K562 (cell line): Measurements from ENCODE around the gene ATP2B1. TPM values are rescaled to one million over a fixed set of nuclear protein-coding genes. Genes with fewer than 3 reads are reported as not detected.

Experiments
- ATAC-seq: fragments of 200-7000 bp; cut with Tn5 transposase; 3 replicates; pipeline ENCODE4 v1.9.1; 2020; ENCODE audit warnings: moderate library complexity
- BruUV-seq: library from RNA; stranded (reverse); fragments of 400-500 nt; replicated peaks from 2 replicates; lab custom pipeline; 2021; lab: Mats Ljungman, UMichigan
- CTCF ChIA-PET: fragments of 300-600 bp; formaldehyde crosslinking; extraction: SDS; loops from one replicate; lab custom pipeline; 2021; ENCODE audit warnings: low intra/inter-chr PET ratio; lab: Yijun Ruan, JAX
- POLR2A ChIA-PET: fragments of 300-600, 350-650 bp; sonication (Branson Sonifier 250); formaldehyde crosslinking; extraction: SDS; loops from one replicate; lab custom pipeline; 2021; ENCODE audit warnings: antibody characterized with exemption, inconsistent platforms; lab: Yijun Ruan, JAX
- DNase-seq, 4 experiments: peaks; one replicate each; pipeline versions ENCODE4 v3.0.0 to v3.0.0-alpha.2; 2011 to 2018; ENCODE audit warnings: low spot score in 3 of 4, mixed read lengths in 3 of 4; ENCODE audit errors: extremely low read depth in 1 of 4
- FAIRE-seq: peaks from 2 replicates; lab custom pipeline; 2011; peaks lifted over from hg19 to GRCh38; lab: Jason Lieb, UNC
- H2AFZ ChIP-seq: 2 replicates; pipeline ENCODE4 v1.6.0; 2011; ENCODE audit warnings: low read depth, low read length, control low read depth, inconsistent platforms
- H3K27ac ChIP-seq: fragments of 200-600 bp; 3 replicates; pipeline ENCODE4 v1.8.0; 2011; ENCODE audit warnings: low read depth, mild to moderate bottlenecking, control low read depth, inconsistent platforms, low read length, moderate library complexity, mixed read lengths; ENCODE audit errors: extremely low read depth
- H3K27me3 ChIP-seq, 2 experiments: fragments of 300-600 bp in 1 of 2; 2 replicates in 1 of 2; 3 replicates in 1 of 2; pipeline versions ENCODE4 v1.6.0 to v1.8.0; 2011; ENCODE audit warnings: inconsistent platforms in 2 of 2, low read length in 2 of 2, mild to moderate bottlenecking in 1 of 2, mixed read lengths in 1 of 2, moderate library complexity in 1 of 2; ENCODE audit not compliant: control insufficient read depth in 2 of 2, insufficient read depth in 2 of 2
- H3K36me3 ChIP-seq: fragments of 300-600 bp; 3 replicates; pipeline ENCODE4 v1.8.0; 2011; ENCODE audit warnings: mild to moderate bottlenecking, low read length, inconsistent platforms; ENCODE audit not compliant: control insufficient read depth, insufficient read depth
- H3K4me1 ChIP-seq, 2 experiments: fragments of 200-600 bp in 1 of 2; replicated peaks in 1 of 2; 2 replicates in 1 of 2; 3 replicates in 1 of 2; pipeline versions ENCODE4 v1.5.1 to v1.8.0; 2011; ENCODE audit warnings: inconsistent platforms in 2 of 2, low read length in 2 of 2, mild to moderate bottlenecking in 1 of 2, mixed read lengths in 1 of 2, moderate library complexity in 1 of 2; ENCODE audit not compliant: control insufficient read depth in 2 of 2, insufficient read depth in 2 of 2
- H3K4me2 ChIP-seq: 2 replicates; pipeline ENCODE4 v1.6.1; 2011; ENCODE audit warnings: low read length, control low read depth, inconsistent platforms, mixed read lengths; ENCODE audit not compliant: insufficient read depth
- H3K4me3 ChIP-seq: fragments of 200-600 bp; sonication (generic), shearing (Covaris generic); 2 replicates; pipeline ENCODE4 v1.5.1; 2016; ENCODE audit warnings: control low read depth, inconsistent platforms
- H3K79me2 ChIP-seq: fragments of 200-600 bp; 3 replicates; pipeline ENCODE4 v1.8.0; 2011; ENCODE audit warnings: low read length, inconsistent platforms; ENCODE audit not compliant: control insufficient read depth, insufficient read depth
- H3K9ac ChIP-seq, 2 experiments: 2 replicates each; pipeline versions ENCODE4 v1.6.0 to v1.6.1; 2011; ENCODE audit warnings: low read depth in 2 of 2, low read length in 2 of 2, control low read depth in 1 of 2, inconsistent platforms in 1 of 2, mild to moderate bottlenecking in 1 of 2, mixed read lengths in 1 of 2; ENCODE audit not compliant: insufficient read depth in 1 of 2
- H3K9me1 ChIP-seq: one replicate; pipeline ENCODE4 v1.6.0; 2011; ENCODE audit warnings: inconsistent platforms, mild to moderate bottlenecking, low read length, moderate library complexity; ENCODE audit not compliant: control insufficient read depth, insufficient read depth
- H3K9me3 ChIP-seq: replicated peaks from 2 replicates; pipeline ENCODE4 v1.5.1; 2011; ENCODE audit warnings: low read depth, low read length, inconsistent platforms; ENCODE audit not compliant: control insufficient read depth, insufficient read depth
- H4K20me1 ChIP-seq: replicated peaks from 2 replicates; pipeline ENCODE4 v1.6.1; 2011; ENCODE audit warnings: low read length, inconsistent platforms, mixed read lengths; ENCODE audit not compliant: control insufficient read depth, insufficient read depth
- ATF7 ChIP-seq: fragments of 450-650 bp; IDR thresholded peaks from 2 replicates; pipeline ENCODE4 v1.7.1; 2014; ENCODE audit warnings: mild to moderate bottlenecking, moderate library complexity
- CBX8 ChIP-seq: fragments of 200-600 bp; sonication (generic); IDR thresholded peaks from 2 replicates; pipeline ENCODE4 v1.6.1; 2012; ENCODE audit warnings: borderline replicate concordance, mixed run types, low read depth, mild to moderate bottlenecking, moderate library complexity, mixed read lengths, low read length, control low read depth, inconsistent platforms; ENCODE audit not compliant: poor library complexity, severe bottlenecking; ENCODE audit errors: extremely low read depth
- ELF1 ChIP-seq: fragments of 200-800 bp; sonication (Bioruptor generic); IDR thresholded peaks from 2 replicates; pipeline ENCODE4 v1.6.1; 2016; ENCODE audit warnings: missing genetic modification characterization, missing compliant biosample characterization
- NFYB ChIP-seq: IDR thresholded peaks from 2 replicates; pipeline ENCODE4 v1.6.1; 2011; ENCODE audit warnings: mild to moderate bottlenecking, moderate library complexity; ENCODE audit not compliant: insufficient read length; ENCODE audit errors: extremely low read depth
- RUNX1 ChIP-seq: sonication (generic); IDR thresholded peaks from 2 replicates; pipeline ENCODE4 v1.6.1; 2016; ENCODE audit warnings: antibody characterized with exemption, low read depth
- SMARCA5 ChIP-seq: fragments of 450-650 bp; IDR thresholded peaks from 2 replicates; pipeline ENCODE4 v1.6.1; 2016
- SMARCE1 ChIP-seq: fragments of 450-650 bp; IDR thresholded peaks from 2 replicates; pipeline ENCODE4 v1.7.1; 2016; ENCODE audit warnings: mild to moderate bottlenecking
- SRSF1 ChIP-seq: fragments of 200-400 bp; formaldehyde crosslinking; IDR thresholded peaks from 2 replicates; pipeline ENCODE4 v1.6.1; 2017; ENCODE audit warnings: mild to moderate bottlenecking, low read depth, low read length, moderate library complexity
- TBL1XR1 ChIP-seq, 2 experiments: IDR thresholded peaks; 2 replicates each; pipeline ENCODE4 v1.6.1; 2012; ENCODE audit warnings: improper control_type of control experiment in 2 of 2, low read length in 2 of 2, mild to moderate bottlenecking in 1 of 2
- TEAD1 ChIP-seq, 2 experiments: fragments of 450-650 bp in 1 of 2; sonication (generic) in 1 of 2; formaldehyde crosslinking; IDR thresholded peaks; 2 replicates each; pipeline versions ENCODE4 v1.4.0 to v1.8.0; 2020 to 2022; ENCODE audit warnings: mild to moderate bottlenecking in 2 of 2, missing genetic modification reagents in 1 of 2
- TSC22D4 ChIP-seq: fragments of 450-650 bp; IDR thresholded peaks from 2 replicates; pipeline ENCODE4 v1.6.1; 2016; ENCODE audit warnings: missing genetic modification characterization, missing biosample characterization, control low read depth
- WHSC1 ChIP-seq: IDR thresholded peaks from one replicate; pipeline ENCODE4 v1.6.1; 2012; ENCODE audit warnings: low read length, control low read depth, inconsistent platforms
- ZNF133 ChIP-seq: fragments of 250-450 bp; sonication (Bioruptor Pico); IDR thresholded peaks from 2 replicates; pipeline ENCODE4 v1.4.0; 2020; ENCODE audit warnings: mild to moderate bottlenecking
- ZNF3 ChIP-seq: fragments of 250-450 bp; sonication (Bioruptor Pico); IDR thresholded peaks from 2 replicates; pipeline ENCODE4 v1.5.0; 2021; ENCODE audit warnings: mild to moderate bottlenecking, moderate library complexity
- ZNF696 ChIP-seq: fragments of 250-450 bp; sonication (Bioruptor Pico); conservative IDR thresholded peaks from 2 replicates; pipeline ENCODE4 v1.4.0; 2020; ENCODE audit warnings: mild to moderate bottlenecking, moderate library complexity
- ZNF778 ChIP-seq: fragments of 450-650 bp; formaldehyde crosslinking; IDR thresholded peaks from 2 replicates; pipeline ENCODE4 v1.4.0; 2020; ENCODE audit warnings: mild to moderate bottlenecking, moderate library complexity
- ZNF780A ChIP-seq: fragments of 250-450 bp; sonication (Bioruptor Pico); IDR thresholded peaks from 2 replicates; pipeline ENCODE4 v1.5.0; 2021; ENCODE audit warnings: mild to moderate bottlenecking
- WGBS: fragments of 100-300 bp; shearing (Covaris generic); methylation state at CpG from one replicate; pipeline ENCODE4 v1.1.6; 2016; ENCODE audit warnings: low coverage, mixed read lengths; ENCODE audit not compliant: insufficient coverage; ENCODE audit errors: missing lambda C conversion rate; 5-methylcytosine and 5-hydroxymethylcytosine counted together
- in situ Hi-C: fragments of 300-500 bp; cut with MboI; formaldehyde crosslinking; loops from 4 replicates; pipeline ENCODE4 v1.15.0; 2018; ENCODE audit warnings: inconsistent platforms, mixed read lengths
- intact Hi-C: fragments of 100-400 bp; cut with micrococcal nuclease; formaldehyde crosslinking; loops from 2 replicates; pipeline ENCODE4 v1.14.2; 2022
- polyA plus RNA-seq, 8 experiments: library from polyadenylated mRNA; depleted of rRNA in 4 of 8; stranded (reverse) in 5 of 8; unstranded in 3 of 8; fragments of >200 nt; fragmentation: Nextera tagmentation in 2 of 8; fragmentation: Illumina TruSeq in 1 of 8; extraction: Ambion mirVana in 2 of 8; extraction: Trizol in 1 of 8; gene quantifications; 2 replicates each; pipeline versions ENCODE4 v1.2.1 to v1.2.3, GENCODE V29; 2011 to 2014; ENCODE audit warnings: inconsistent platforms in 1 of 8, missing spikeins in 1 of 8
- total RNA-seq, 7 experiments: library from RNA; depleted of rRNA in 6 of 7; stranded (reverse); fragments of >200 nt in 6 of 7; fragmentation: Illumina TruSeq in 2 of 7; extraction: Trizol in 2 of 7; gene quantifications; 2 replicates each; pipeline versions ENCODE4 v1.2.1 to v1.2.3, GENCODE V29; 2011 to 2021; ENCODE audit warnings: low replicate concordance in 1 of 7

The ATP2B1 gene
- total and polyA plus RNA-seq, 9 of the 15 experiments (the other 6 are each of a cell fraction or from before 2014, with no cell fraction given): 8.6 to 39.0 (median 27.8) TPM

DNA sequence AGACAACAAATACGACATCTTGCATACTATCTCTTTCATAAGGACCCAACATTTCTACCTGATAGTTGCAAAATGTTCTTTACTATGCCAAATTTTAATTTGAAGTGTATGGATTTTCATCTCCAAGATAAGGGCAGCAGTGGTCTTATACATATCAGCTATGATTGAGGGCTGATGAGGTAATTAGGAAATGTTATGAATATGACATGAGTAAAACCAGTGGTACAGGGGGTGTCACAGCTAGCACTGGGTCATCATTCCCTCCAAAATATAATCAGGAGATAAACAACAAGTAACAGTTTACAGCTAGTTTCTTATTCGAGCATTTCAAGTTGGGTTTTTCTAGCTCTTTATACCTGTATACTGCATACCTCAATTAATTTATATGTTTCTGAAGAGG lies 35.0 kb downstream of the ATP2B1 start:
- Histone ChIP-seq H2AFZ (no peak overlapping the region), H3K9me1 (no peaks in the 10 kb centered on the region), H3K9ac (no peak overlapping the region), H3K9me3 (no peaks in the 10 kb centered on the region; the same call in 1 of the 2 replicates), H4K20me1 (no peaks in the 10 kb centered on the region), H3K4me2 (no peak overlapping the region), H3K4me3 (no peak overlapping the region), H3K4me1 (peaks cover 6 to 26% of the 10 kb centered on the region in 2 experiments), H3K79me2 (peaks cover 98% of the 10 kb centered on the region), H3K27ac (peak overlapping the region; percentile 6; the same call in 1 of the 3 replicates), H3K36me3 (peaks cover 4% of the 10 kb centered on the region; the same call in 2 of the 3 replicates), H3K27me3 (no peaks in the 10 kb centered on the region)
- no peak for DNase-seq
- BruUV-seq: no TSS peak
- 55% methylated on average over 2 of the region's 2 CpGs for WGBS
- no peak for FAIRE-seq
- TF ChIP-seq TBL1XR1 (IDR thresholded peaks at IDR 0.05; ENCODE audit: low read length in 2 of 2) (no peak), ELF1 (tag) (no peak), ZNF133 (CRISPR knock-in tag) (no peak), RUNX1 (no peak), SRSF1 (no peak), ATF7 (no peak), WHSC1 (no peak), CBX8 (no peak), ZNF696 (CRISPR knock-in tag) (no peak), TEAD1 (CRISPR knock-in tag; IDR thresholded peaks at IDR 0.05) (no peak), ZNF3 (CRISPR knock-in tag) (no peak), NFYB (no peak), ZNF780A (no peak), SMARCE1 (no peak), SMARCA5 (no peak), TSC22D4 (tag) (no peak), ZNF778 (no peak)
- ChIA-PET POLR2A (interaction anchor here (1.0 kb wide), 2 partner anchors 10 to 16 kb away, joined by 3 to 4 read pairs; no protein-coding TSS in a partner anchor), CTCF (no interaction called here)
- in situ Hi-C loops: no loop called here
- no peak for ATAC-seq
- intact Hi-C loops: no loop called here
